Measurements from ENCODE around the gene MATCAP1.

DNA sequence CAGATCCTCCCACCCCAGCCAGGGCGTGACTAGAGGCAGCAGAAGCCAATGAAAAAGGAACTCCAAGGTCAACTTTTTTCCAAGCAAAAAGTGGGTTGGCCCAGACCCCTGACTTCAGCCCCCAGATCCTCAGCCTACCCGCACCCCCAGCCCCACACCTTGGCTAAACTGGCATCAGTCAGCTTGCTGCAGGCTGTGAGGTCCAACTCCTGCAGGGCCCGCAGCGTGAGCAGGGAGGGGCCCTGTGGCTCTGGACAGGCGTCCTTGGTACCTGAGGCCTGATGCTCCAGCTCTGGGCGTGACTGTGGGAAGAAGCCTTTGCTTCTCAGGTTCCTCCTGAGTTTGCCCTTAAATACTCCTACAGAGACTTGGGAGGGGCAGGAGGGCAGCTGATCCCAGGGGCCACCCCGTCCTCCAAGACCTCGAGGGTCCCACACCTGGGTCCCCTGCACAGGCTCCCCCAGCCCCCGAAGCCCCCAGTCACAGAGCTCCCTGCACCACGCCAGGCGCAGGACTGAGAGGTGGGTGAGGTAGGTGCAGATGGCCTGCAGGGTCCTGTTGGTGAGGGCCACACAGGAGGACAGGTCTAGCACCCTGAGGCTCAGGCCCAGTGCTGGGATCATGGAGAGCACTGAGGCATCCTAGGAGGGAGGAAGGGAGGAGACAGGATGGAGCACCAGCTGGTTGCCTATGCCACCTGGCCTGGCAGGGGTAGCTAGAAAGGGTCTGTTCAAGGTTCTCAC, 24.6 kb upstream of the MATCAP1 start:
- no peak for TF ChIP-seq POLR2A (IDR thresholded peaks at IDR 0.05)
- TF ChIP-seq, protein P1, sequence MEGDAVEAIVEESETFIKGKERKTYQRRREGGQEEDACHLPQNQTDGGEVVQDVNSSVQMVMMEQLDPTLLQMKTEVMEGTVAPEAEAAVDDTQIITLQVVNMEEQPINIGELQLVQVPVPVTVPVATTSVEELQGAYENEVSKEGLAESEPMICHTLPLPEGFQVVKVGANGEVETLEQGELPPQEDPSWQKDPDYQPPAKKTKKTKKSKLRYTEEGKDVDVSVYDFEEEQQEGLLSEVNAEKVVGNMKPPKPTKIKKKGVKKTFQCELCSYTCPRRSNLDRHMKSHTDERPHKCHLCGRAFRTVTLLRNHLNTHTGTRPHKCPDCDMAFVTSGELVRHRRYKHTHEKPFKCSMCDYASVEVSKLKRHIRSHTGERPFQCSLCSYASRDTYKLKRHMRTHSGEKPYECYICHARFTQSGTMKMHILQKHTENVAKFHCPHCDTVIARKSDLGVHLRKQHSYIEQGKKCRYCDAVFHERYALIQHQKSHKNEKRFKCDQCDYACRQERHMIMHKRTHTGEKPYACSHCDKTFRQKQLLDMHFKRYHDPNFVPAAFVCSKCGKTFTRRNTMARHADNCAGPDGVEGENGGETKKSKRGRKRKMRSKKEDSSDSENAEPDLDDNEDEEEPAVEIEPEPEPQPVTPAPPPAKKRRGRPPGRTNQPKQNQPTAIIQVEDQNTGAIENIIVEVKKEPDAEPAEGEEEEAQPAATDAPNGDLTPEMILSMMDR (IDR thresholded peaks at IDR 0.05): no peak

Measured in thyroid gland (tissue), 4 donors.